ENCODE data around the gene ELAPOR1. TPM values are rescaled to one million over a fixed set of nuclear protein-coding genes. Genes with fewer than 3 reads are reported as not detected.

ELAPOR1 gene
- polyA plus RNA-seq, 1 experiment: 2.3 TPM

- no peak for TF ChIP-seq CTCF (IDR thresholded peaks at IDR 0.05; ENCODE audit: insufficient read depth, low read depth, low read length)
- ChIA-PET CTCF (interaction anchor here (1.3 kb wide), 1 partner anchor 23 kb away, joined by 4 read pairs; a partner anchor contains a TSS), POLR2A (no interaction called here)
- H3K27me3 ChIP-seq (ENCODE audit: control insufficient read depth, insufficient read depth, low read length): no peaks in the 10 kb centered on the region; the same call in 1 of the 2 replicates
- H3K36me3 ChIP-seq (ENCODE audit: control insufficient read depth, insufficient read depth, low read length): no peaks in the 10 kb centered on the region
- no peak overlapping the region for H3K4me3 ChIP-seq (ENCODE audit: low read depth, low read length)
- no peak for DNase-seq (ENCODE audit: low read depth)
Observed at GRCh38 chr1:109135940-109136339, 22.0 kb downstream of the ELAPOR1 start.

GRCh38 chr1:109136766-109137165 lies 22.9 kb downstream of the ELAPOR1 start:
- no peak for TF ChIP-seq CTCF (IDR thresholded peaks at IDR 0.05; ENCODE audit: insufficient read depth, low read depth, low read length)
- ChIA-PET CTCF (no interaction called here), POLR2A (no interaction called here)
- no peaks in the 10 kb centered on the region for H3K36me3 ChIP-seq (ENCODE audit: control insufficient read depth, insufficient read depth, low read length)
- H3K4me3 ChIP-seq (ENCODE audit: low read depth, low read length): no peak overlapping the region
- no peak for DNase-seq (ENCODE audit: low read depth)
- H3K27me3 ChIP-seq (ENCODE audit: control insufficient read depth, insufficient read depth, low read length): no peaks in the 10 kb centered on the region; the same call in 1 of the 2 replicates

- Histone ChIP-seq H3K27me3 (ENCODE audit: control insufficient read depth, insufficient read depth, low read length) (no peaks in the 10 kb centered on the region; the same call in 1 of the 2 replicates), H3K36me3 (ENCODE audit: control insufficient read depth, insufficient read depth, low read length) (no peaks in the 10 kb centered on the region), H3K4me3 (ENCODE audit: low read depth, low read length) (no peak overlapping the region)
- POLR2A ChIA-PET: no interaction called here
- no peak for DNase-seq (ENCODE audit: low read depth)
- no peak for TF ChIP-seq CTCF (IDR thresholded peaks at IDR 0.05; ENCODE audit: insufficient read depth, low read depth, low read length)
- CTCF ChIA-PET: no interaction called here
Observed at GRCh38 chr1:109137958-109138357, 24.0 kb downstream of the ELAPOR1 start.

GRCh38 chr1:109138358-109138757 lies 24.4 kb downstream of the ELAPOR1 start:
- Histone ChIP-seq H3K27me3 (ENCODE audit: control insufficient read depth, insufficient read depth, low read length) (no peaks in the 10 kb centered on the region; the same call in 1 of the 2 replicates), H3K36me3 (ENCODE audit: control insufficient read depth, insufficient read depth, low read length) (no peaks in the 10 kb centered on the region), H3K4me3 (ENCODE audit: low read depth, low read length) (no peak overlapping the region)
- no peak for DNase-seq (ENCODE audit: low read depth)
- POLR2A ChIA-PET: no interaction called here
- TF ChIP-seq CTCF (IDR thresholded peaks at IDR 0.05; ENCODE audit: insufficient read depth, low read depth, low read length): no peak
- CTCF ChIA-PET: interaction anchor here (1.1 kb wide), 1 partner anchor 25 kb away, joined by 3 read pairs; no protein-coding TSS in a partner anchor

- ChIA-PET POLR2A (no interaction called here), CTCF (interaction anchor here (1.4 kb wide), 1 partner anchor 10 kb away, joined by 3 read pairs; no protein-coding TSS in a partner anchor)
- no peaks in the 10 kb centered on the region; the same call in 1 of the 2 replicates for H3K27me3 ChIP-seq (ENCODE audit: control insufficient read depth, insufficient read depth, low read length)
- H3K4me3 ChIP-seq (ENCODE audit: low read depth, low read length): no peak overlapping the region
- DNase-seq (ENCODE audit: low read depth): no peak
- TF ChIP-seq CTCF (IDR thresholded peaks at IDR 0.05; ENCODE audit: insufficient read depth, low read depth, low read length): no peak
- H3K36me3 ChIP-seq (ENCODE audit: control insufficient read depth, insufficient read depth, low read length): no peaks in the 10 kb centered on the region
Observed at GRCh38 chr1:109140392-109140791, 26.5 kb downstream of the ELAPOR1 start.

Measured in BJ (cell line).